ENCODE results near the gene LLGL1. TPM values are rescaled to one million over a fixed set of nuclear protein-coding genes. Genes with fewer than 3 reads are reported as not detected.

Gene LLGL1
- total RNA-seq, 1 experiment from 2014 or later: 44.3 TPM

DNA sequence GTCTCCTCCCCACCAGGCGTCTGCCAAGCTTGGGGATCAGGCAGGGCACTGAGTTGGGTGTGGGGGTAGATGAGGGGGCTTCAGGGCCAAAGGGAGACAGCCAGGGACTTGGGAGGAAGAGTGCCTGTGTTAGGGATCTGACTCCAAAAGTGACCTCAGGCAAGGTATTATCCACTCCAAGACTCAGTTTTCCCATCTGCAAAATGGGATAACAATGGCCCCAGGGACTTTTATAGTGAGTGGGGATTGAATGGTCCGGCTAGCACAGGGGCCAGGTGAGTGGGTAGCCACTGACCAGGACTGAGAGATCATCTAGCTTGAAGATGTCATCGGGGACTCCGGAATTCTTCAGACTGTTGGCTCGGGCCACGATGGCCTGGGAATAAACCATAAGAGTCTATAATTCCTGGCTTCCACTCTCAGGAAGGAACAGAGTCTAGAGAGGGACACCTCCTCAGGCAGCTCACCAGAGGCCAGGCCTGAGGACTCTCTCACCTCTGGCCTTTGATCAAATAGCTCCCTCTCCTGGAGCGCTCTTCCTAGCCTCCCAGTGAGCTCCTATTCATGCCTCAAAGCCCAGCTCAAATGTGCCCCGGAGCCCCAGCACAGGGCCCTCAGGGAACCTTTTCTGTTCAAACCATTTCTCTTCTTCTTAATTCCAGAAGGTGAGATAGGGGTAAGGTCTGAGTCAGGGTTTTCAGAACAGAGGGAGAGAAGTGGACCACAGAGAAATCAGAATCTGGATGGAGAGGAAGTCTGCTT is 29.6 kb downstream of the LLGL1 start:
- no TSS peak for BruUV-seq (replicated peaks)
- intact Hi-C loops (cut with micrococcal nuclease): no loop called here
- Histone ChIP-seq H3K27ac (ENCODE audit: low read depth, low read length) (no peak overlapping the region), H3K27me3 (ENCODE audit: insufficient read depth, low read length) (no peaks in the 10 kb centered on the region), H3K9me2 (ENCODE audit: insufficient read depth) (no peaks in the 10 kb centered on the region), H2AFZ (ENCODE audit: low read depth, low read length, poor library complexity, severe bottlenecking) (no peak overlapping the region), H3K9me3 (ENCODE audit: control insufficient read depth in 1 of 2, insufficient read depth in 1 of 2, low read depth in 1 of 2, low read length in 2 of 2) (no peaks in the 10 kb centered on the region), H3K9ac (ENCODE audit: low read length) (no peak overlapping the region), H3K4me2 (ENCODE audit: low read length) (no peak overlapping the region), H3K4me1 (ENCODE audit: control insufficient read depth in 1 of 2, insufficient read depth in 2 of 2, low read length in 2 of 2) (peaks cover 20 to 27% of the 10 kb centered on the region in 2 experiments), H3K4me3 (replicated peaks in 1 of 2; ENCODE audit: low read depth in 1 of 2, low read length in 2 of 2) (no peak overlapping the region), H4K20me1 (ENCODE audit: insufficient read depth) (no peaks in the 10 kb centered on the region), H3K79me2 (ENCODE audit: insufficient read depth, low read length) (peaks cover 37% of the 10 kb centered on the region), H3K36me3 (ENCODE audit: control insufficient read depth in 1 of 2, insufficient read depth in 2 of 2, low read length in 2 of 2) (peaks cover 15 to 39% of the 10 kb centered on the region in 2 experiments)
- POLR2A ChIA-PET: no interaction called here
- TF ChIP-seq CEBPB (IDR thresholded peaks at IDR 0.05; ENCODE audit: low read depth) (no peak), POLR2A (IDR thresholded peaks at IDR 0.05; ENCODE audit: borderline replicate concordance, extremely low read depth, insufficient read depth, insufficient read length) (no peak)
- TF ChIP-seq, protein P1, sequence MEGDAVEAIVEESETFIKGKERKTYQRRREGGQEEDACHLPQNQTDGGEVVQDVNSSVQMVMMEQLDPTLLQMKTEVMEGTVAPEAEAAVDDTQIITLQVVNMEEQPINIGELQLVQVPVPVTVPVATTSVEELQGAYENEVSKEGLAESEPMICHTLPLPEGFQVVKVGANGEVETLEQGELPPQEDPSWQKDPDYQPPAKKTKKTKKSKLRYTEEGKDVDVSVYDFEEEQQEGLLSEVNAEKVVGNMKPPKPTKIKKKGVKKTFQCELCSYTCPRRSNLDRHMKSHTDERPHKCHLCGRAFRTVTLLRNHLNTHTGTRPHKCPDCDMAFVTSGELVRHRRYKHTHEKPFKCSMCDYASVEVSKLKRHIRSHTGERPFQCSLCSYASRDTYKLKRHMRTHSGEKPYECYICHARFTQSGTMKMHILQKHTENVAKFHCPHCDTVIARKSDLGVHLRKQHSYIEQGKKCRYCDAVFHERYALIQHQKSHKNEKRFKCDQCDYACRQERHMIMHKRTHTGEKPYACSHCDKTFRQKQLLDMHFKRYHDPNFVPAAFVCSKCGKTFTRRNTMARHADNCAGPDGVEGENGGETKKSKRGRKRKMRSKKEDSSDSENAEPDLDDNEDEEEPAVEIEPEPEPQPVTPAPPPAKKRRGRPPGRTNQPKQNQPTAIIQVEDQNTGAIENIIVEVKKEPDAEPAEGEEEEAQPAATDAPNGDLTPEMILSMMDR (IDR thresholded peaks at IDR 0.05 in 2 of 3, conservative IDR thresholded peaks at IDR 0.05 in 1 of 3; ENCODE audit: borderline replicate concordance in 1 of 3, insufficient read depth in 1 of 3, low read depth in 2 of 3, low read length in 2 of 3): peak in 2 of 3 experiments; percentile 21 to 22; a peak in 4 of 6 replicates
- ATAC-seq: no peak
- CTCF ChIA-PET: interaction anchor here (0.6 kb wide), 1 partner anchor 1825 kb away, joined by 3 read pairs; no protein-coding TSS in a partner anchor
- DNase-seq (ENCODE audit: low read depth, low spot score): no peak
- RAD21 ChIA-PET (ENCODE audit: low non-redundant PET in 1 of 2, low total read pairs in 2 of 2, uncharacterized antibody in 2 of 2, unreplicated experiment in 2 of 2): no interaction called here

DNA sequence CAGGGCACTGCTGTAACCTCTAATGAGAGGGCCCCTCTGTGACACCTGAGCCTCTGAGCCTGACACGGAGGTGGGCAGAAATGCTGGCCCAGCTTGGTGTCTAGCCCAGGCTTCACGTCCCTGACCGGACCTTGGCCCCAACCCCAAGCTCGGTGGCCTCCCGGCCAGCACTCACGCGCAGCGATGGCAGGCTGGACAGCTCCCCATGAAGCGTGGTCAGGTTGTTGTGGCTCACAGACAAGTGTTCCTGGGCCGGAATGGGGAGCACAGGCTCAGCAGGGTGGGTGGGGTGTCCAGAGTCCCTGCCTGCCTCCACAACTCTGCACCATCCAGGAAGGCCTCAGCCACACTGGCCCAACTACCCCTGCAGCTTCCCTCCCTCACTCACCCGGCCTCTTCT is 30.9 kb downstream of the LLGL1 start:
- H3K9me3 ChIP-seq (ENCODE audit: control insufficient read depth in 1 of 2, insufficient read depth in 1 of 2, low read depth in 1 of 2, low read length in 2 of 2): no peaks in the 10 kb centered on the region
- ChIA-PET POLR2A (no interaction called here), CTCF (no interaction called here), RAD21 (ENCODE audit: low non-redundant PET in 1 of 2, low total read pairs in 2 of 2, uncharacterized antibody in 2 of 2, unreplicated experiment in 2 of 2) (no interaction called here)
- ATAC-seq (no peak), DNase-seq (ENCODE audit: low read depth, low spot score) (no peak)
- no peak for TF ChIP-seq ELF1 (IDR thresholded peaks at IDR 0.05; ENCODE audit: borderline replicate concordance, low read depth)
- TF ChIP-seq TCF7L2 (IDR thresholded peaks at IDR 0.05; ENCODE audit: borderline replicate concordance, extremely low read depth, insufficient read depth, insufficient read length): no peak
- H4K20me1 ChIP-seq (ENCODE audit: insufficient read depth): no peaks in the 10 kb centered on the region
- no peaks in the 10 kb centered on the region for H3K9me2 ChIP-seq (ENCODE audit: insufficient read depth)
- peak overlapping the region; percentile 88 for H3K4me2 ChIP-seq (ENCODE audit: low read length)
- H3K36me3 ChIP-seq (ENCODE audit: control insufficient read depth in 1 of 2, insufficient read depth in 2 of 2, low read length in 2 of 2): peaks cover 15 to 34% of the 10 kb centered on the region in 2 experiments
- intact Hi-C loops (cut with micrococcal nuclease): no loop called here
- H2AFZ ChIP-seq (ENCODE audit: low read depth, low read length, poor library complexity, severe bottlenecking): no peak overlapping the region
- BruUV-seq (replicated peaks): no TSS peak
- H3K27me3 ChIP-seq (ENCODE audit: insufficient read depth, low read length): no peaks in the 10 kb centered on the region
- peaks cover 20 to 33% of the 10 kb centered on the region in 2 experiments for H3K4me1 ChIP-seq (ENCODE audit: control insufficient read depth in 1 of 2, insufficient read depth in 2 of 2, low read length in 2 of 2)
- H3K4me3 ChIP-seq (replicated peaks in 1 of 2; ENCODE audit: low read depth in 1 of 2, low read length in 2 of 2): no peak overlapping the region
- H3K79me2 ChIP-seq (ENCODE audit: insufficient read depth, low read length): peaks cover 41% of the 10 kb centered on the region
- H3K9ac ChIP-seq (ENCODE audit: low read length): no peak overlapping the region
- no peak overlapping the region for H3K27ac ChIP-seq (ENCODE audit: low read depth, low read length)
